ENCODE results near the gene MAZ. TPM values are rescaled to one million over a fixed set of nuclear protein-coding genes. Genes with fewer than 3 reads are reported as not detected.

The MAZ gene
- total and polyA plus RNA-seq, 2 of the 13 experiments (the other 11 are each of a cell fraction or from before 2014, with no cell fraction given), result 203 to 277 TPM

DNA sequence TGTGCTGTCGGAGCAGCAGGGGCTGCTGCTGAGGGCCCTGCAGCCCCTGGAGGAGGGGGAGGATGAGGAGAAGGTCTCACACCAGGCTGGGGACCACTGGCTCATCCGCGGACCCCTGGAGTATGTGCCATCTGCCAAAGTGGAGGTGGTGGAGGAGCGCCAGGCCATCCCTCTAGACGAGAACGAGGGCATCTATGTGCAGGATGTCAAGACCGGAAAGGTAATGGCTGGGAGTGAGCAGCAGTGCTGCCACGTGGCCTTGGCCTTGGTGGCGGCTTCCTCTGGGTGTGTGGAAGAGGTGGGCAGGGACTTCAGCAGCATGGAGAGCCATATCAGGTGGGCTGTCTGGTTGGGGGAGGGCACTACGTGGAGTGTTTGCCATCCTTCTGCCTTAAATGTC lies 33.9 kb downstream of the MAZ start:
- H3K79me2 ChIP-seq (ENCODE audit: insufficient read depth, low read length), result no peaks in the 10 kb centered on the region
- no peaks in the 10 kb centered on the region for H3K9me3 ChIP-seq (ENCODE audit: low read length)
- DNase-seq (ENCODE audit: low spot score) (no peak), ATAC-seq (no peak), FAIRE-seq (no peak)
- no peak overlapping the region for H3K27ac ChIP-seq (ENCODE audit: extremely low read length, insufficient read depth, low read length)
- intact Hi-C loops (cut with micrococcal nuclease; ENCODE audit: unreplicated experiment) (no loop called here), in situ Hi-C loops (cut with HindIII; ENCODE audit: extremely low pct_ligation_motif_present, low pct_unique_long_range_greater_than_20kb) (no loop called here)
- POLR2A ChIA-PET, result interaction anchor here (0.7 kb wide), 1 partner anchor 8 kb away, joined by 5 read pairs; no protein-coding TSS in a partner anchor
- peaks cover 1 to 5% of the 10 kb centered on the region in 2 experiments; a peak in 2 of 5 replicates for H3K36me3 ChIP-seq (replicated peaks in 1 of 2; ENCODE audit: control insufficient read depth in 1 of 2, insufficient read depth in 2 of 2, low read length in 2 of 2)
- WGBS (ENCODE audit: low lambda C conversion rate), result 94% methylated on average over 10 of the region's 10 CpGs
- no peak overlapping the region for H3K9ac ChIP-seq (ENCODE audit: insufficient read depth, low read depth, low read length)
- BruUV-seq (replicated peaks), result no TSS peak
- H3K4me2 ChIP-seq (ENCODE audit: low read depth, low read length), result no peak overlapping the region
- H3K4me3 ChIP-seq (replicated peaks in 1 of 3; ENCODE audit: insufficient read depth in 1 of 3, low read depth in 2 of 3, low read length in 3 of 3), result no peak overlapping the region
- CTCF ChIA-PET (ENCODE audit: low intra/inter-chr PET ratio, low total read pairs), result no interaction called here
- no peaks in the 10 kb centered on the region for H3K27me3 ChIP-seq (ENCODE audit: control insufficient read depth in 1 of 2, insufficient read depth in 2 of 2, low read length in 2 of 2)
- H2AFZ ChIP-seq (ENCODE audit: low read length), result no peak overlapping the region
- no peaks in the 10 kb centered on the region for H3K4me1 ChIP-seq (ENCODE audit: insufficient read depth, low read length)
- no peaks in the 10 kb centered on the region for H4K20me1 ChIP-seq (ENCODE audit: insufficient read depth, low read length)
- TF ChIP-seq MAFF (IDR thresholded peaks at IDR 0.05; ENCODE audit: low read depth, low read length) (no peak), POGZ (CRISPR knock-in tag; IDR thresholded peaks at IDR 0.05) (no peak), NFE2L2 (IDR thresholded peaks at IDR 0.05; ENCODE audit: low read length) (no peak), RBAK (CRISPR knock-in tag; IDR thresholded peaks at IDR 0.05) (no peak), SNAI1 (CRISPR knock-in tag; IDR thresholded peaks at IDR 0.05; ENCODE audit: borderline replicate concordance) (no peak), PAWR (CRISPR knock-in tag; IDR thresholded peaks at IDR 0.05; ENCODE audit: borderline replicate concordance) (no peak), NFE2L1 (CRISPR knock-in tag; IDR thresholded peaks at IDR 0.05; ENCODE audit: borderline replicate concordance) (no peak), MED13 (CRISPR knock-in tag; IDR thresholded peaks at IDR 0.05) (no peak), KDM2A (CRISPR knock-in tag; IDR thresholded peaks at IDR 0.05; ENCODE audit: borderline replicate concordance, low read depth) (no peak), RARG (CRISPR knock-in tag; IDR thresholded peaks at IDR 0.05; ENCODE audit: low read depth) (no peak), NFKB2 (CRISPR knock-in tag; IDR thresholded peaks at IDR 0.05; ENCODE audit: borderline replicate concordance) (no peak)
- TF ChIP-seq, protein P1, sequence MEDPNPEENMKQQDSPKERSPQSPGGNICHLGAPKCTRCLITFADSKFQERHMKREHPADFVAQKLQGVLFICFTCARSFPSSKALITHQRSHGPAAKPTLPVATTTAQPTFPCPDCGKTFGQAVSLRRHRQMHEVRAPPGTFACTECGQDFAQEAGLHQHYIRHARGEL (CRISPR knock-in tag; IDR thresholded peaks at IDR 0.05), result no peak
- TF ChIP-seq, protein P2, sequence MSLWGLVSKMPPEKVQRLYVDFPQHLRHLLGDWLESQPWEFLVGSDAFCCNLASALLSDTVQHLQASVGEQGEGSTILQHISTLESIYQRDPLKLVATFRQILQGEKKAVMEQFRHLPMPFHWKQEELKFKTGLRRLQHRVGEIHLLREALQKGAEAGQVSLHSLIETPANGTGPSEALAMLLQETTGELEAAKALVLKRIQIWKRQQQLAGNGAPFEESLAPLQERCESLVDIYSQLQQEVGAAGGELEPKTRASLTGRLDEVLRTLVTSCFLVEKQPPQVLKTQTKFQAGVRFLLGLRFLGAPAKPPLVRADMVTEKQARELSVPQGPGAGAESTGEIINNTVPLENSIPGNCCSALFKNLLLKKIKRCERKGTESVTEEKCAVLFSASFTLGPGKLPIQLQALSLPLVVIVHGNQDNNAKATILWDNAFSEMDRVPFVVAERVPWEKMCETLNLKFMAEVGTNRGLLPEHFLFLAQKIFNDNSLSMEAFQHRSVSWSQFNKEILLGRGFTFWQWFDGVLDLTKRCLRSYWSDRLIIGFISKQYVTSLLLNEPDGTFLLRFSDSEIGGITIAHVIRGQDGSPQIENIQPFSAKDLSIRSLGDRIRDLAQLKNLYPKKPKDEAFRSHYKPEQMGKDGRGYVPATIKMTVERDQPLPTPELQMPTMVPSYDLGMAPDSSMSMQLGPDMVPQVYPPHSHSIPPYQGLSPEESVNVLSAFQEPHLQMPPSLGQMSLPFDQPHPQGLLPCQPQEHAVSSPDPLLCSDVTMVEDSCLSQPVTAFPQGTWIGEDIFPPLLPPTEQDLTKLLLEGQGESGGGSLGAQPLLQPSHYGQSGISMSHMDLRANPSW (CRISPR knock-in tag; IDR thresholded peaks at IDR 0.05; ENCODE audit: borderline replicate concordance), result no peak
- TF ChIP-seq, protein P3, sequence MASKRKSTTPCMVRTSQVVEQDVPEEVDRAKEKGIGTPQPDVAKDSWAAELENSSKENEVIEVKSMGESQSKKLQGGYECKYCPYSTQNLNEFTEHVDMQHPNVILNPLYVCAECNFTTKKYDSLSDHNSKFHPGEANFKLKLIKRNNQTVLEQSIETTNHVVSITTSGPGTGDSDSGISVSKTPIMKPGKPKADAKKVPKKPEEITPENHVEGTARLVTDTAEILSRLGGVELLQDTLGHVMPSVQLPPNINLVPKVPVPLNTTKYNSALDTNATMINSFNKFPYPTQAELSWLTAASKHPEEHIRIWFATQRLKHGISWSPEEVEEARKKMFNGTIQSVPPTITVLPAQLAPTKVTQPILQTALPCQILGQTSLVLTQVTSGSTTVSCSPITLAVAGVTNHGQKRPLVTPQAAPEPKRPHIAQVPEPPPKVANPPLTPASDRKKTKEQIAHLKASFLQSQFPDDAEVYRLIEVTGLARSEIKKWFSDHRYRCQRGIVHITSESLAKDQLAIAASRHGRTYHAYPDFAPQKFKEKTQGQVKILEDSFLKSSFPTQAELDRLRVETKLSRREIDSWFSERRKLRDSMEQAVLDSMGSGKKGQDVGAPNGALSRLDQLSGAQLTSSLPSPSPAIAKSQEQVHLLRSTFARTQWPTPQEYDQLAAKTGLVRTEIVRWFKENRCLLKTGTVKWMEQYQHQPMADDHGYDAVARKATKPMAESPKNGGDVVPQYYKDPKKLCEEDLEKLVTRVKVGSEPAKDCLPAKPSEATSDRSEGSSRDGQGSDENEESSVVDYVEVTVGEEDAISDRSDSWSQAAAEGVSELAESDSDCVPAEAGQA (IDR thresholded peaks at IDR 0.05; ENCODE audit: low read depth), result no peak
- TF ChIP-seq, protein P3 (CRISPR knock-in tag; IDR thresholded peaks at IDR 0.05; ENCODE audit: borderline replicate concordance), result no peak
- TF ChIP-seq, protein P4, sequence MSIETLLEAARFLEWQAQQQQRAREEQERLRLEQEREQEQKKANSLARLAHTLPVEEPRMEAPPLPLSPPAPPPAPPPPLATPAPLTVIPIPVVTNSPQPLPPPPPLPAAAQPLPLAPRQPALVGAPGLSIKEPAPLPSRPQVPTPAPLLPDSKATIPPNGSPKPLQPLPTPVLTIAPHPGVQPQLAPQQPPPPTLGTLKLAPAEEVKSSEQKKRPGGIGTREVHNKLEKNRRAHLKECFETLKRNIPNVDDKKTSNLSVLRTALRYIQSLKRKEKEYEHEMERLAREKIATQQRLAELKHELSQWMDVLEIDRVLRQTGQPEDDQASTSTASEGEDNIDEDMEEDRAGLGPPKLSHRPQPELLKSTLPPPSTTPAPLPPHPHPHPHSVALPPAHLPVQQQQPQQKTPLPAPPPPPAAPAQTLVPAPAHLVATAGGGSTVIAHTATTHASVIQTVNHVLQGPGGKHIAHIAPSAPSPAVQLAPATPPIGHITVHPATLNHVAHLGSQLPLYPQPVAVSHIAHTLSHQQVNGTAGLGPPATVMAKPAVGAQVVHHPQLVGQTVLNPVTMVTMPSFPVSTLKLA (IDR thresholded peaks at IDR 0.05), result no peak

Measured in HepG2 (cell line).